CD8-positive, alpha-beta memory T cell (primary cell): ENCODE data around the gene PRCD. TPM values are rescaled to one million over a fixed set of nuclear protein-coding genes. Genes with fewer than 3 reads are reported as not detected.

ENCODE experiments used
- CTCF ChIA-PET: fragments of 350-600 bp; sonication (Branson Sonifier 250); formaldehyde crosslinking; loops from one replicate; lab custom pipeline; 2021; ENCODE audit warnings: antibody characterized with exemption; lab: Charles Lee
- POLR2A ChIA-PET: fragments of 350-600 bp; sonication (Branson Sonifier 250); formaldehyde crosslinking; loops from one replicate; lab custom pipeline; 2021; ENCODE audit warnings: antibody characterized with exemption; lab: Charles Lee
- DNase-seq, 5 donors: peaks; one replicate each; pipeline versions ENCODE4 v3.0.0 to v3.0.0-alpha.2; 2020 to 2022; ENCODE audit warnings: mixed read lengths in 1 of 5
- H3K27ac ChIP-seq: one replicate; pipeline ENCODE4 v1.7.0; 2013; ENCODE audit warnings: low read depth, mild to moderate bottlenecking, low read length, moderate library complexity
- H3K27me3 ChIP-seq: 2 replicates; pipeline ENCODE4 v1.7.0; 2013; ENCODE audit warnings: low read length, mild to moderate bottlenecking; ENCODE audit not compliant: insufficient read depth, poor library complexity, severe bottlenecking
- H3K36me3 ChIP-seq: 2 replicates; pipeline ENCODE4 v1.7.0; 2013; ENCODE audit warnings: mild to moderate bottlenecking, low read length, moderate library complexity; ENCODE audit not compliant: insufficient read depth
- H3K4me1 ChIP-seq: 2 replicates; pipeline ENCODE4 v1.7.0; 2013; ENCODE audit warnings: mild to moderate bottlenecking, low read length, moderate library complexity; ENCODE audit not compliant: insufficient read depth
- H3K4me3 ChIP-seq: 2 replicates; pipeline ENCODE4 v1.7.0; 2013; ENCODE audit warnings: mild to moderate bottlenecking, low read length
- H3K9me3 ChIP-seq: 2 replicates; pipeline ENCODE4 v1.7.0; 2013; ENCODE audit warnings: mild to moderate bottlenecking, low read length
- H3K27ac Mint-ChIP-seq, 8 donors: one replicate each; pipeline ENCODE4 v1.8.0; 2020 to 2021; ENCODE audit warnings: mixed read lengths in 8 of 8, mild to moderate bottlenecking in 6 of 8, inconsistent platforms in 3 of 8, moderate library complexity in 3 of 8
- H3K27me3 Mint-ChIP-seq, 2 donors: one replicate each; pipeline ENCODE4 v1.8.0; 2020 to 2021; ENCODE audit warnings: mixed read lengths in 2 of 2, mild to moderate bottlenecking in 1 of 2, moderate library complexity in 1 of 2
- H3K36me3 Mint-ChIP-seq, 3 donors: one replicate each; pipeline ENCODE4 v1.8.0; 2020 to 2021; ENCODE audit warnings: mixed read lengths in 3 of 3, inconsistent platforms in 1 of 3, mild to moderate bottlenecking in 1 of 3
- H3K4me1 Mint-ChIP-seq, 3 donors: one replicate each; pipeline ENCODE4 v1.8.0; 2020 to 2021; ENCODE audit warnings: mixed read lengths in 3 of 3, inconsistent platforms in 1 of 3, mild to moderate bottlenecking in 1 of 3
- H3K4me3 Mint-ChIP-seq, 7 donors: one replicate each; pipeline ENCODE4 v1.8.0; 2020 to 2021; ENCODE audit warnings: mixed read lengths in 7 of 7, mild to moderate bottlenecking in 6 of 7, moderate library complexity in 4 of 7, inconsistent platforms in 2 of 7
- H3K9me3 Mint-ChIP-seq, 5 donors: one replicate each; pipeline ENCODE4 v1.8.0; 2020 to 2022; ENCODE audit warnings: mixed read lengths in 5 of 5, mild to moderate bottlenecking in 3 of 5, moderate library complexity in 2 of 5, inconsistent platforms in 1 of 5
- polyA plus RNA-seq: library from polyadenylated mRNA; unstranded; fragments of 300-500 nt; fragmentation: Illumina TruSeq; gene quantifications from one replicate; pipeline ENCODE4 v1.2.3, GENCODE V29; 2021
- total RNA-seq, 2 experiments: library from RNA; stranded (reverse); gene quantifications; one replicate each; pipeline ENCODE4 v1.2.3, GENCODE V29; 2021

Gene PRCD
- total and polyA plus RNA-seq, 3 experiments from 2014 or later = 0.38 to 1.2 (median 0.53) TPM

DNA sequence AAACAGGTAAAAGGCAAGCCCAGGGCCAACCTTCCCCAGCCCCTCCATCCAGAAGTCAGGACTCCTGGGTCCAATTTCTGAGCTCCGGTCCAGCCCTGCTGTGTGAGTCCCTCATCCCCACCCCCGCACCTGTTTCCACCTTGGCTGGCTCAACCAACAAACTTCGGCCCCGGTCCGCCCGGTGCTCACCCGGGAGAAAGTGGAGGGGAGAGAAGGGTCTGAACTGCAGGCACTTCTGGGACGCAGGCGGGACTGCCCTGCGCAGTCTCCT lies 39.2 kb upstream of the PRCD start:
- Histone ChIP-seq H3K36me3 (no peaks in the 10 kb centered on the region), H3K4me1 (peaks cover 52% of the 10 kb centered on the region), H3K9me3 (no peaks in the 10 kb centered on the region), H3K27me3 (no peaks in the 10 kb centered on the region), H3K27ac (peak overlapping the region; percentile 65), H3K4me3 (peak overlapping the region; percentile 85)
- DNase-seq = no peak
- H3K27ac Mint-ChIP-seq = peak overlapping the region in 7 of 8 donors; percentile 89 to 99 (median 96)
- peaks cover 0 to 25% (median 4%) of the 10 kb centered on the region in 3 donors for H3K36me3 Mint-ChIP-seq
- H3K4me1 Mint-ChIP-seq = peaks cover 45 to 67% (median 47%) of the 10 kb centered on the region in 3 donors
- ChIA-PET POLR2A (no interaction called here), CTCF (interaction anchor here (1.3 to 3.7 kb wide), 4 partner anchors 10 to 115 kb away, joined by 3 to 17 read pairs (median 7); partner anchors contain the start of gene AANAT)
- peak overlapping the region; percentile 87 to 98 (median 91) for H3K4me3 Mint-ChIP-seq
- no peaks in the 10 kb centered on the region for H3K9me3 Mint-ChIP-seq
- H3K27me3 Mint-ChIP-seq = no peaks in the 10 kb centered on the region

- Histone ChIP-seq H3K9me3 (no peaks in the 10 kb centered on the region), H3K4me1 (peaks cover 54% of the 10 kb centered on the region), H3K36me3 (no peaks in the 10 kb centered on the region), H3K27ac (peak within 1 kb of the TSS; percentile 65), H3K4me3 (peak within 1 kb of the TSS; percentile 85), H3K27me3 (no peaks in the 10 kb centered on the region)
- peaks cover 40 to 65% (median 46%) of the 10 kb centered on the region in 3 donors for H3K4me1 Mint-ChIP-seq
- ChIA-PET CTCF (interaction anchor here (0.7 to 3.7 kb wide), 15 partner anchors 8 to 123 kb away, joined by 3 to 19 read pairs (median 5); partner anchors contain the start of gene AANAT), POLR2A (interaction anchor here (0.6 to 1.6 kb wide), 9 partner anchors 8 to 1457 kb away, joined by 3 to 9 read pairs (median 3); partner anchors contain the start of gene TNRC6C)
- peaks cover 0 to 22% (median 4%) of the 10 kb centered on the region in 3 donors for H3K36me3 Mint-ChIP-seq
- peak; percentile 93 to 96 (median 94) for DNase-seq
- H3K9me3 Mint-ChIP-seq = no peaks in the 10 kb centered on the region
- no peaks in the 10 kb centered on the region for H3K27me3 Mint-ChIP-seq
- H3K4me3 Mint-ChIP-seq = peak within 1 kb of the TSS; percentile 87 to 98 (median 91)
- peak within 1 kb of the TSS; percentile 96 to 100 (median 98) for H3K27ac Mint-ChIP-seq
These were observed 38.6 kb upstream of the PRCD start, which contains the start of gene RHBDF2 for GRCh38 chr17:76501018-76501826. Gene RHBDF2 (minus strand): TSS chr17:76501423. CDS start chr17:76481524, 19,899 bp downstream.

DNA sequence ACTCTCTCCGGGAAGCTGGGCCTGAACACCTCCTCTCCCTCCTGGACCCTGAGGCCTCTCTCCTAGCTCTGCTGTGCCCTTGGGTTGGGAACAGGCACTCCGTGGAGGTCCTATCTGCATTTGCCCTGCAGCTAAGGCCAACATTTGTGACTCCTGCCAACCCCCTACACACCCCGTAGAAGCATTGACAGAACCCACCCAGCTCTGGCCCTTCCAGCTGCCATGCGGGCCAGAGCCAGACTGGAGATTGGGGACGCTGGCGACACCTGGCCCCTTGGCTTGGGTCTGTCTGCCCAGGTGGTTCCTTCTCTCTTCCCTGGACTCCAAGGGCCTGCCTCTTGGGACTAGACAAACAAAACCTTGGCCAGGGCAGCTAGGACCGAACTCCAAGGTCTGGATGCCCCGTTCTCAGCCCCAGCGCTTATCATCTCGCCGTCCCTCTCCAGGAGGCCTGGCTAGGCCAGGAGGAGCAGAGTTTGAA lies 38.0 kb upstream of the PRCD start:
- Histone ChIP-seq H3K36me3 (no peaks in the 10 kb centered on the region), H3K27ac (peak overlapping the region; percentile 51), H3K9me3 (no peaks in the 10 kb centered on the region), H3K4me3 (peak overlapping the region; percentile 85), H3K4me1 (peaks cover 61% of the 10 kb centered on the region), H3K27me3 (no peaks in the 10 kb centered on the region)
- ChIA-PET CTCF (interaction anchor here (0.7 to 2.3 kb wide), 14 partner anchors 9 to 122 kb away, joined by 3 to 19 read pairs (median 4); partner anchors contain the start of gene AANAT), POLR2A (interaction anchor here (0.7 to 1.6 kb wide), 8 partner anchors 9 to 116 kb away, joined by 3 to 9 read pairs (median 3); no protein-coding TSS in a partner anchor)
- Mint-ChIP-seq H3K4me1 (peaks cover 42 to 65% (median 49%) of the 10 kb centered on the region in 3 donors), H3K4me3 (peak overlapping the region; percentile 85 to 98 (median 87)), H3K9me3 (no peaks in the 10 kb centered on the region), H3K36me3 (peaks cover 0 to 22% (median 4%) of the 10 kb centered on the region in 3 donors), H3K27me3 (no peaks in the 10 kb centered on the region), H3K27ac (peak overlapping the region; percentile 96 to 100 (median 98))
- no peak for DNase-seq

DNA sequence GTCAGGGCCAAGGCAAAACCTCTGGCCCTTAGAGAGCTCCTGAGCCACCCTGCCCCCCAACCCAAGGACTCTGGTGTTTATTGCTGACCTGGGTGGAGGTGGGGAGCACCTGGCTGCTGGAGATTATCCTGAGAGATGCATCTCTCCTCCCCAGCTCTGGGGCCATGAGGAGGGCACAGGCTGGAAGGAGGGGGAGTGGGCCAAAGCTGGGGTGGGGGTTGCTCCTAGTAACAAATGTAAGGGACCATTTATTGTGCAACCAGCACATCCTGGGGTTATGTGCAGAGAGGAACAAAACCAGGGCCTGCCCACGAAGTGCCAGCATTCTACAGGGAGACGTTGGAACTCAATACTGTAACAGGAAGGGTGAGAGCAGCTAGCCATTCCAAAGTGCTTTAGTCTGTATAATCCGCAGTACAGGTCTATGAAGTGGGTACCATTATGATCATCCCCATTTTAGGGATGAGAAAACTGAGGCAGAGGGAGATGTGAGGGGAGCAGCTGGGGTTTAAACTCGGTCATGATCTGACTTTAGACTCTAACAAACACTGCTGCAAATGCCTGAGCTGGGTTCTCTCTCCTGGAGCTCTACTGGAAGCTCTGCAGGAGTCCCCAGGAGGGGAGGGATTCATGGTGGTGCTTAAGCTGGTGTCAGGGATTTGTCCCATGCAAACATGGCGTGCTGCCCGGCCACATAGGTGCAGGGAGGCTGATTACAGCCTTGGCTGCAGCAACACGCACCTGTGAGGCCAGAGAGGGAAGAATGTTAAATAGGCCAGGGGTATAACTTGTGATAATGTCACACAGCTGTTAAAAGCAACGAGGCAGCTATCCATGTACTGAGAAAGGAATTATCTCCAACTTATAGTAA lies 37.3 kb upstream of the PRCD start:
- ChIA-PET CTCF (interaction anchor here (0.7 to 6.8 kb wide), 13 partner anchors 9 to 94 kb away, joined by 3 to 43 read pairs (median 5); partner anchors contain the start of gene AANAT), POLR2A (interaction anchor here (0.9 to 1.6 kb wide), 5 partner anchors 10 to 116 kb away, joined by 3 to 9 read pairs (median 3); no protein-coding TSS in a partner anchor)
- Mint-ChIP-seq H3K36me3 (peaks cover 0 to 17% (median 4%) of the 10 kb centered on the region in 3 donors), H3K9me3 (no peaks in the 10 kb centered on the region), H3K4me3 (peak overlapping the region in 4 of 7 donors; percentile 28 to 59 (median 42)), H3K27ac (peak overlapping the region in 7 of 8 donors; percentile 15 to 99 (median 74)), H3K27me3 (no peaks in the 10 kb centered on the region), H3K4me1 (peaks cover 37 to 59% (median 42%) of the 10 kb centered on the region in 3 donors)
- no peaks in the 10 kb centered on the region for H3K36me3 ChIP-seq
- no peak overlapping the region for H3K4me3 ChIP-seq
- peaks cover 55% of the 10 kb centered on the region for H3K4me1 ChIP-seq
- H3K27ac ChIP-seq = no peak overlapping the region
- no peak for DNase-seq
- no peaks in the 10 kb centered on the region for H3K27me3 ChIP-seq
- no peaks in the 10 kb centered on the region for H3K9me3 ChIP-seq

DNA sequence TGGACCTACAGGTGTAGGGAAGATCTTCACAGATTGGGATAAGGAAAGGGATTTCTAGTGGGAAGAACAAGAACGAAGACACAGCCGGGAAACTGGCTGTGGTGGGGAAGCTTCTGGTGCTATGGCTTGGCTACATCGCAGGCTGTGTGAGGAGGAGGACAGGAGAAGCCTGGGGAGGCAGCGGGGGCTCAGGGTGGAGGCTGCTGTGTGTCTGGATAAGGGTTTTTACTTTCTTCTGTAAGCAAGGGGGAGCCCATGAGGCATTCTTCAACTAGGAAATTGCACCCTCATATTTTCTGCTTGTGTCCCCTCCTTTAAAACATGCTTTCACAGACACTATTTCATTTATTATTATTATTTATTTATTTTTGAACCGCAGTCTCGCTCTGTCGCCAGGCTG lies 35.7 kb upstream of the PRCD start:
- H3K9me3 ChIP-seq = no peaks in the 10 kb centered on the region
- H3K4me3 Mint-ChIP-seq = peak overlapping the region in 3 of 7 donors; percentile 39 to 43 (median 39)
- H3K27me3 Mint-ChIP-seq = no peaks in the 10 kb centered on the region
- peak overlapping the region in 5 of 8 donors; percentile 32 to 82 (median 46) for H3K27ac Mint-ChIP-seq
- CTCF ChIA-PET = interaction anchor here (0.6 to 6.8 kb wide), 4 partner anchors 18 to 121 kb away, joined by 4 to 74 read pairs (median 26); partner anchors contain the start of gene AANAT
- POLR2A ChIA-PET = interaction anchor here (0.6 kb wide), 1 partner anchor 98 kb away, joined by 5 read pairs; no protein-coding TSS in a partner anchor
- peaks cover 39% of the 10 kb centered on the region for H3K4me1 ChIP-seq
- H3K27ac ChIP-seq = no peak overlapping the region
- no peaks in the 10 kb centered on the region for H3K36me3 ChIP-seq
- H3K4me3 ChIP-seq = no peak overlapping the region
- H3K27me3 ChIP-seq = no peaks in the 10 kb centered on the region
- H3K9me3 Mint-ChIP-seq = no peaks in the 10 kb centered on the region
- no peak for DNase-seq
- peaks cover 27 to 46% (median 29%) of the 10 kb centered on the region in 3 donors for H3K4me1 Mint-ChIP-seq
- H3K36me3 Mint-ChIP-seq = peaks cover 0 to 8% (median 2%) of the 10 kb centered on the region in 3 donors

- peak; percentile 79 to 90 (median 84) for DNase-seq
- peaks cover 0 to 2% (median 0%) of the 10 kb centered on the region in 5 donors for H3K9me3 Mint-ChIP-seq
- Histone ChIP-seq H3K27me3 (no peaks in the 10 kb centered on the region), H3K36me3 (no peaks in the 10 kb centered on the region), H3K27ac (no peak overlapping the region), H3K4me3 (no peak overlapping the region), H3K4me1 (peaks cover 27% of the 10 kb centered on the region), H3K9me3 (no peaks in the 10 kb centered on the region)
- H3K36me3 Mint-ChIP-seq = peaks cover 0 to 4% (median 0%) of the 10 kb centered on the region in 3 donors
- peaks cover 20 to 41% (median 23%) of the 10 kb centered on the region in 3 donors for H3K4me1 Mint-ChIP-seq
- H3K4me3 Mint-ChIP-seq = peak overlapping the region in 1 of 7 donors; percentile 58
- peak overlapping the region in 7 of 8 donors; percentile 12 to 87 (median 54) for H3K27ac Mint-ChIP-seq
- ChIA-PET POLR2A (interaction anchor here (0.9 to 1.2 kb wide), 3 partner anchors 8 to 39 kb away, joined by 3 to 7 read pairs (median 3); partner anchors contain the start of gene AANAT), CTCF (interaction anchor here (0.8 to 6.8 kb wide), 23 partner anchors 8 to 204 kb away, joined by 3 to 74 read pairs (median 7); partner anchors contain the start of genes AANAT and UBE2O)
- H3K27me3 Mint-ChIP-seq = no peaks in the 10 kb centered on the region
These were observed 33.2 kb upstream of the PRCD start for GRCh38 chr17:76506408-76507345.
